HEK293 (cell line): ENCODE data around the gene MXI1.

Experiments
- CTCF ChIA-PET: fragments of 350-600 bp; formaldehyde crosslinking; extraction: SDS; loops from one replicate; lab custom pipeline; 2021; ENCODE audit warnings: antibody characterized with exemption; lab: Yijun Ruan, JAX
- POLR2A ChIA-PET: fragments of 300-600 bp; formaldehyde crosslinking; extraction: SDS; loops from one replicate; lab custom pipeline; 2020; ENCODE audit warnings: antibody characterized with exemption, inconsistent platforms; lab: Yijun Ruan, JAX
- H3K27ac ChIP-seq: fragments of 200-500 bp; sonication (Bioruptor generic); 2 replicates; pipeline ENCODE4 v1.5.1; 2014; ENCODE audit warnings: low read depth, low read length, control low read depth, inconsistent platforms; ENCODE audit errors: extremely low read depth
- H3K36me3 ChIP-seq, 2 experiments: fragments of 200-500 bp in 1 of 2; sonication (Bioruptor generic) in 1 of 2; 1 replicate in 1 of 2; 2 replicates in 1 of 2; pipeline ENCODE4 v1.5.1; 2014 to 2017; ENCODE audit warnings: inconsistent platforms in 2 of 2, low read length in 2 of 2; ENCODE audit not compliant: control insufficient read depth in 2 of 2, insufficient read depth in 1 of 2
- H3K4me1 ChIP-seq: fragments of 200-500 bp; sonication (Bioruptor generic); 2 replicates; pipeline ENCODE4 v1.5.1; 2014; ENCODE audit warnings: mild to moderate bottlenecking, low read length, inconsistent platforms; ENCODE audit not compliant: control insufficient read depth, insufficient read depth
- H3K4me3 ChIP-seq: 2 replicates; pipeline ENCODE4 v1.5.1; 2011; ENCODE audit warnings: low read depth, mild to moderate bottlenecking, control low read depth, low read length, moderate library complexity
- H3K9me3 ChIP-seq: fragments of 200-500 bp; sonication (Bioruptor generic); 2 replicates; pipeline ENCODE4 v1.5.1; 2014; ENCODE audit warnings: low read depth, low read length, inconsistent platforms; ENCODE audit not compliant: control insufficient read depth, insufficient read depth
- EGR2 ChIP-seq: fragments of 450-650 bp; formaldehyde crosslinking; IDR thresholded peaks from 2 replicates; pipeline ENCODE4 v1.5.1; 2016; ENCODE audit warnings: low read depth, missing biosample characterization, missing genetic modification characterization
- KLF17 ChIP-seq: fragments of 450-650 bp; formaldehyde crosslinking; IDR thresholded peaks from 2 replicates; pipeline ENCODE4 v1.5.1; 2016; ENCODE audit warnings: missing biosample characterization, missing genetic modification characterization
- KLF8 ChIP-seq: fragments of 450-650 bp; formaldehyde crosslinking; IDR thresholded peaks from 2 replicates; pipeline ENCODE4 v1.5.1; 2016; ENCODE audit warnings: missing biosample characterization, missing genetic modification characterization
- KLF9 ChIP-seq: fragments of 450-650 bp; formaldehyde crosslinking; IDR thresholded peaks from 2 replicates; pipeline ENCODE4 v1.5.1; 2016; ENCODE audit warnings: missing biosample characterization, missing genetic modification characterization, low read depth
- MEIS1 ChIP-seq: sonication (generic); formaldehyde crosslinking; IDR thresholded peaks from 2 replicates; pipeline ENCODE4 v1.8.1; 2022; ENCODE audit warnings: missing genetic modification reagents, mild to moderate bottlenecking, borderline replicate concordance
- OVOL3 ChIP-seq: fragments of 450-650 bp; formaldehyde crosslinking; IDR thresholded peaks from 2 replicates; pipeline ENCODE4 v1.5.1; 2016; ENCODE audit warnings: missing biosample characterization, missing genetic modification characterization
- SCRT1 ChIP-seq: fragments of 450-650 bp; formaldehyde crosslinking; IDR thresholded peaks from 2 replicates; pipeline ENCODE4 v1.5.1; 2016; ENCODE audit warnings: missing biosample characterization, missing genetic modification characterization, borderline replicate concordance
- SP3 ChIP-seq: fragments of 450-650 bp; formaldehyde crosslinking; IDR thresholded peaks from 2 replicates; pipeline ENCODE4 v1.5.1; 2016; ENCODE audit warnings: missing biosample characterization, missing genetic modification characterization
- SP7 ChIP-seq: fragments of 450-650 bp; formaldehyde crosslinking; IDR thresholded peaks from 2 replicates; pipeline ENCODE4 v1.5.1; 2016; ENCODE audit warnings: missing biosample characterization, missing genetic modification characterization
- TRIM28 ChIP-seq: IDR thresholded peaks from 2 replicates; pipeline ENCODE4 v1.6.1; 2011; ENCODE audit warnings: low read length, control low read depth, borderline replicate concordance
- WT1 ChIP-seq: fragments of 450-650 bp; formaldehyde crosslinking; IDR thresholded peaks from 2 replicates; pipeline ENCODE4 v1.5.1; 2016; ENCODE audit warnings: missing biosample characterization, missing genetic modification characterization
- ZBTB1 ChIP-seq: fragments of 450-650 bp; formaldehyde crosslinking; IDR thresholded peaks from 2 replicates; pipeline ENCODE4 v1.5.1; 2016; ENCODE audit warnings: missing biosample characterization, missing genetic modification characterization
- ZBTB17 ChIP-seq: fragments of 450-650 bp; formaldehyde crosslinking; IDR thresholded peaks from 2 replicates; pipeline ENCODE4 v1.5.1; 2016; ENCODE audit warnings: missing biosample characterization, missing genetic modification characterization
- ZBTB48 ChIP-seq: fragments of 450-650 bp; formaldehyde crosslinking; IDR thresholded peaks from 2 replicates; pipeline ENCODE4 v1.5.1; 2016; ENCODE audit warnings: missing biosample characterization, missing genetic modification characterization
- ZBTB7A ChIP-seq: fragments of 450-650 bp; formaldehyde crosslinking; IDR thresholded peaks from 2 replicates; pipeline ENCODE4 v1.5.1; 2016; ENCODE audit warnings: low read depth, missing biosample characterization, missing genetic modification characterization
- ZBTB8A ChIP-seq: fragments of 450-650 bp; formaldehyde crosslinking; IDR thresholded peaks from 2 replicates; pipeline ENCODE4 v1.5.1; 2016; ENCODE audit warnings: missing biosample characterization, missing genetic modification characterization
- ZFHX2 ChIP-seq: fragments of 450-650 bp; formaldehyde crosslinking; conservative IDR thresholded peaks from 2 replicates; pipeline ENCODE4 v1.5.1; 2016; ENCODE audit warnings: missing biosample characterization, missing genetic modification characterization
- ZIC2 ChIP-seq: fragments of 450-650 bp; formaldehyde crosslinking; IDR thresholded peaks from 2 replicates; pipeline ENCODE4 v1.5.1; 2016; ENCODE audit warnings: missing biosample characterization, missing genetic modification characterization
- ZNF112 ChIP-seq: fragments of 450-650 bp; formaldehyde crosslinking; IDR thresholded peaks from 2 replicates; pipeline ENCODE4 v1.5.0; 2017; ENCODE audit warnings: missing biosample characterization, missing genetic modification characterization
- ZNF155 ChIP-seq: fragments of 450-650 bp; formaldehyde crosslinking; IDR thresholded peaks from 2 replicates; pipeline ENCODE4 v1.5.1; 2016; ENCODE audit warnings: missing biosample characterization, missing genetic modification characterization
- ZNF2 ChIP-seq: fragments of 450-650 bp; formaldehyde crosslinking; IDR thresholded peaks from 2 replicates; pipeline ENCODE4 v1.5.1; 2016; ENCODE audit warnings: missing biosample characterization, missing genetic modification characterization
- ZNF221 ChIP-seq: fragments of 450-650 bp; formaldehyde crosslinking; IDR thresholded peaks from 2 replicates; pipeline ENCODE4 v1.5.1; 2017; ENCODE audit warnings: missing biosample characterization, missing genetic modification characterization, borderline replicate concordance
- ZNF302 ChIP-seq: fragments of 450-650 bp; formaldehyde crosslinking; IDR thresholded peaks from 2 replicates; pipeline ENCODE4 v1.5.1; 2016; ENCODE audit warnings: missing biosample characterization, missing genetic modification characterization, low read depth
- ZNF37A ChIP-seq: fragments of 450-650 bp; IDR thresholded peaks from 2 replicates; pipeline ENCODE4 v1.5.1; 2018; ENCODE audit warnings: missing biosample characterization, missing genetic modification characterization
- ZNF501 ChIP-seq: fragments of 450-650 bp; formaldehyde crosslinking; IDR thresholded peaks from 2 replicates; pipeline ENCODE4 v1.5.1; 2016; ENCODE audit warnings: missing biosample characterization, missing genetic modification characterization
- ZNF529 ChIP-seq: fragments of 450-650 bp; formaldehyde crosslinking; IDR thresholded peaks from 2 replicates; pipeline ENCODE4 v1.5.1; 2017; ENCODE audit warnings: missing genetic modification characterization, missing biosample characterization; ENCODE audit not compliant: insufficient replicate concordance
- ZNF629 ChIP-seq: fragments of 450-650 bp; formaldehyde crosslinking; IDR thresholded peaks from 2 replicates; pipeline ENCODE4 v1.5.1; 2017; ENCODE audit warnings: missing biosample characterization, missing genetic modification characterization
- ZNF677 ChIP-seq: fragments of 450-650 bp; IDR thresholded peaks from 2 replicates; pipeline ENCODE4 v1.5.0; 2018; ENCODE audit warnings: missing biosample characterization, mild to moderate bottlenecking, missing genetic modification characterization, moderate library complexity
- ZNF692 ChIP-seq: fragments of 450-650 bp; formaldehyde crosslinking; IDR thresholded peaks from 2 replicates; pipeline ENCODE4 v1.5.1; 2016; ENCODE audit warnings: missing biosample characterization, missing genetic modification characterization
- ZNF747 ChIP-seq: fragments of 450-650 bp; formaldehyde crosslinking; IDR thresholded peaks from 2 replicates; pipeline ENCODE4 v1.5.1; 2016; ENCODE audit warnings: missing biosample characterization, missing genetic modification characterization
- ZSCAN5A ChIP-seq: fragments of 450-650 bp; formaldehyde crosslinking; IDR thresholded peaks from 2 replicates; pipeline ENCODE4 v1.5.1; 2016; ENCODE audit warnings: missing biosample characterization, missing genetic modification characterization
- TF ChIP-seq, protein P1 (sequence below): fragments of 450-650 bp; formaldehyde crosslinking; optimal IDR thresholded peaks from 2 replicates; pipeline ENCODE3; 2016; ENCODE audit warnings: missing biosample characterization, mild to moderate bottlenecking, missing genetic modification characterization
- TF ChIP-seq, protein P2 (sequence below): fragments of 450-650 bp; IDR thresholded peaks from 2 replicates; pipeline ENCODE4 v1.5.1; 2018; ENCODE audit warnings: missing biosample characterization, mild to moderate bottlenecking, missing genetic modification characterization

Gene MXI1

DNA sequence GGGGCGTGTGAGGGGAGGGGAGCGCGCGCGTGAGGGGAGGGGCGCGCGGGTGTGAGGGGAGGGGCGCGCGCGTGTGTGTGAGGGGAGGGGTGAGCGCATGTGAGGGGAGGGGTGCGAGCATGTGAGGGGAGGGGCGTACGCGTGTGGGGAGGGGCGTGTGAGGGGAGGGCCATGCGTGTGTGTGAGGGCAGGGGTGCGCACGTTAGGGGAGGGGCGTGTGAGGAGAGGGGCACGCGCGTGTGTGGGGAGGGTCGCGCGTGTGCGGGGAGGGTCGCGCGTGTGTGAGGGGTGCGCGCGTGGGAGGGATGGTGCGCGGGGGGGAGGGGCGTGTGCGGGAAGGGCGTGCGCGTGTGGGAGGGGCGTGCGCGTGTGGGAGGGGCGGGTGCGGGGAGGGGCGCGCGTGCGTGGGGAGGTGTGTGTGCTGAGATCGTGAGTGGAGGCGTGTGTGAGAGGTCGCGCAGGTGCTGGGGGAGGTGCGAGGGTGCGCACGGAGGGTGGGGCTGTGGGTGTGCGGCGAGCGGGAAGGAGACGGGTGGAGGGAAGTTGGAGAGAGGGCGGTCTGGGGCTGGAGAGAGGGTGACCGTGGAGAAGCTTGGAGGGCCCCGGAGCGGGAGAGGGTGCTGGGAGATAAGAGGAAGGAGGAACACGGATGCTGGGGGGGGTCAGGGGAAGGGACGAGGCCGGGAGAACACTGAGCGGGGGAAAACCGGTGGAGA lies 19.7 kb downstream of the MXI1 start:
- CTCF ChIA-PET: no interaction called here
- Histone ChIP-seq H3K4me1 (peaks cover 6% of the 10 kb centered on the region), H3K9me3 (no peaks in the 10 kb centered on the region), H3K4me3 (peak overlapping the region; percentile 85), H3K27ac (no peak overlapping the region), H3K36me3 (peaks cover 7 to 18% of the 10 kb centered on the region in 2 experiments; a peak in 2 of 3 replicates)
- POLR2A ChIA-PET: interaction anchor here (0.7 to 2.2 kb wide), 6 partner anchors 10 to 1956 kb away, joined by 3 to 15 read pairs (median 6); partner anchors contain the start of gene ADD3
- TF ChIP-seq ZNF37A (tag by site-specific recombination): no peak
- peak; percentile 21 for TF ChIP-seq ZBTB1 (tag by site-specific recombination)
- TF ChIP-seq SP3 (tag by site-specific recombination): peak; percentile 91
- TF ChIP-seq ZIC2 (tag by site-specific recombination): no peak
- no peak for TF ChIP-seq ZNF302 (tag by site-specific recombination)
- TF ChIP-seq ZNF501 (tag by site-specific recombination): no peak
- 0 out of 2 replicates have a peak, but pooled peaks have one; percentile 16 for TF ChIP-seq ZNF692 (tag by site-specific recombination)
- peak; percentile 50; the same call in 1 of the 2 replicates for TF ChIP-seq ZBTB48 (tag by site-specific recombination)
- 0 out of 2 replicates have a peak, but pooled peaks have one; percentile 19 for TF ChIP-seq ZBTB17 (tag by site-specific recombination)
- peak; percentile 84 for TF ChIP-seq KLF17 (tag by site-specific recombination)
- peak; percentile 100 for TF ChIP-seq ZFHX2 (tag by site-specific recombination)
- TF ChIP-seq ZNF2: no peak
- TF ChIP-seq SCRT1 (tag by site-specific recombination): no peak
- no peak for TF ChIP-seq ZNF112 (tag by site-specific recombination)
- TF ChIP-seq KLF8 (tag by site-specific recombination): peak; percentile 93
- TF ChIP-seq ZNF629 (tag by site-specific recombination): no peak
- TF ChIP-seq, protein P1, sequence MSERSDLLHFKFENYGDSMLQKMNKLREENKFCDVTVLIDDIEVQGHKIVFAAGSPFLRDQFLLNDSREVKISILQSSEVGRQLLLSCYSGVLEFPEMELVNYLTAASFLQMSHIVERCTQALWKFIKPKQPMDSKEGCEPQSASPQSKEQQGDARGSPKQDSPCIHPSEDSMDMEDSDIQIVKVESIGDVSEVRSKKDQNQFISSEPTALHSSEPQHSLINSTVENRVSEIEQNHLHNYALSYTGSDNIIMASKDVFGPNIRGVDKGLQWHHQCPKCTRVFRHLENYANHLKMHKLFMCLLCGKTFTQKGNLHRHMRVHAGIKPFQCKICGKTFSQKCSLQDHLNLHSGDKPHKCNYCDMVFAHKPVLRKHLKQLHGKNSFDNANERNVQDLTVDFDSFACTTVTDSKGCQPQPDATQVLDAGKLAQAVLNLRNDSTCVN (tag by site-specific recombination): peak; percentile 93
- TF ChIP-seq ZNF529: no peak
- TF ChIP-seq OVOL3: no peak
- TF ChIP-seq TRIM28: no peak
- TF ChIP-seq, protein P2, sequence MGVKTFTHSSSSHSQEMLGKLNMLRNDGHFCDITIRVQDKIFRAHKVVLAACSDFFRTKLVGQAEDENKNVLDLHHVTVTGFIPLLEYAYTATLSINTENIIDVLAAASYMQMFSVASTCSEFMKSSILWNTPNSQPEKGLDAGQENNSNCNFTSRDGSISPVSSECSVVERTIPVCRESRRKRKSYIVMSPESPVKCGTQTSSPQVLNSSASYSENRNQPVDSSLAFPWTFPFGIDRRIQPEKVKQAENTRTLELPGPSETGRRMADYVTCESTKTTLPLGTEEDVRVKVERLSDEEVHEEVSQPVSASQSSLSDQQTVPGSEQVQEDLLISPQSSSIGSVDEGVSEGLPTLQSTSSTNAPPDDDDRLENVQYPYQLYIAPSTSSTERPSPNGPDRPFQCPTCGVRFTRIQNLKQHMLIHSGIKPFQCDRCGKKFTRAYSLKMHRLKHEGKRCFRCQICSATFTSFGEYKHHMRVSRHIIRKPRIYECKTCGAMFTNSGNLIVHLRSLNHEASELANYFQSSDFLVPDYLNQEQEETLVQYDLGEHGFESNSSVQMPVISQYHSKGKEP: no peak
- TF ChIP-seq ZBTB7A (tag by site-specific recombination): 0 out of 2 replicates have a peak, but pooled peaks have one; percentile 35
- no peak for TF ChIP-seq WT1 (tag by site-specific recombination)
- peak; percentile 20; the same call in 1 of the 2 replicates for TF ChIP-seq ZBTB8A
- TF ChIP-seq ZSCAN5A (tag by site-specific recombination): peak; percentile 87
- TF ChIP-seq SP7 (tag by site-specific recombination): peak; percentile 17; the same call in 1 of the 2 replicates
- peak; percentile 89 for TF ChIP-seq KLF9
- peak; percentile 99 for TF ChIP-seq EGR2
- no peak for TF ChIP-seq ZNF221 (tag by site-specific recombination)
- TF ChIP-seq ZNF747 (tag by site-specific recombination): no peak
- no peak for TF ChIP-seq ZNF155
- no peak for TF ChIP-seq ZNF677
- no peak for TF ChIP-seq MEIS1 (CRISPR knock-in tag)
